T-cell (primary cell): Measurements from ENCODE around the gene CSNK1A1. TPM values are rescaled to one million over a fixed set of nuclear protein-coding genes. Genes with fewer than 3 reads are reported as not detected.
"Not testable (repeated sequence)": the region's sequence is repeated elsewhere in the genome, so short reads cannot be mapped to it uniquely, and the experiment has no call there.

Experiments used
- ATAC-seq, 4 experiments: fragments of 200-7000 bp in 3 of 4; fragments of 150-1000 bp in 1 of 4; cut with Tn5 transposase; replicated peaks in 1 of 4; 1 replicate in 3 of 4; 2 replicates in 1 of 4; pipeline ENCODE4 v1.10.0; 2021; ENCODE audit warnings: moderate library complexity in 3 of 4, mild to moderate bottlenecking in 2 of 4, moderate number of reproducible peaks in 1 of 4
- CTCF ChIA-PET, 2 donors: fragments of 300-600 bp; sonication (Branson Sonifier 250); formaldehyde crosslinking; loops; one replicate each; lab custom pipeline; 2022; ENCODE audit warnings: antibody characterized with exemption in 2 of 2; lab: Charles Lee
- POLR2A ChIA-PET, 2 donors: fragments of 300-600 bp; sonication (Branson Sonifier 250); formaldehyde crosslinking; loops; one replicate each; lab custom pipeline; 2022; ENCODE audit warnings: antibody characterized with exemption in 2 of 2; lab: Charles Lee
- DNase-seq, 35 experiments: peaks; one replicate each; pipeline versions ENCODE4 v3.0.0 to v3.0.0-alpha.2; 2013 to 2023
- H3K27ac ChIP-seq: one replicate; pipeline ENCODE4 v1.5.1; 2013; ENCODE audit warnings: low read length
- H3K27me3 ChIP-seq, 2 experiments: replicated peaks in 1 of 2; 1 replicate in 1 of 2; 2 replicates in 1 of 2; pipeline versions ENCODE4 v1.6.1 to v1.7.0; 2013; ENCODE audit warnings: low read length in 1 of 2, mixed read lengths in 1 of 2; ENCODE audit not compliant: control insufficient read depth in 2 of 2, insufficient read depth in 2 of 2; ENCODE audit errors: extremely low read depth in 1 of 2
- H3K36me3 ChIP-seq, 2 donors: 1 replicate in 1 of 2; 2 replicates in 1 of 2; pipeline versions ENCODE4 v1.6.1 to v1.7.0; 2013; ENCODE audit warnings: low read length in 1 of 2; ENCODE audit not compliant: control insufficient read depth in 2 of 2, insufficient read depth in 1 of 2; ENCODE audit errors: extremely low read depth in 1 of 2
- H3K4me1 ChIP-seq, 2 experiments: 1 replicate in 1 of 2; 2 replicates in 1 of 2; pipeline versions ENCODE4 v1.6.1 to v1.7.0; 2013; ENCODE audit warnings: low read length in 2 of 2, mixed read lengths in 1 of 2; ENCODE audit not compliant: insufficient read depth in 2 of 2, control insufficient read depth in 1 of 2; ENCODE audit errors: extremely low read depth in 1 of 2
- H3K4me3 ChIP-seq, 2 donors: 1 replicate in 1 of 2; 2 replicates in 1 of 2; pipeline versions ENCODE4 v1.5.1 to v1.7.0; 2013; ENCODE audit warnings: mild to moderate bottlenecking in 2 of 2, low read length in 1 of 2, moderate library complexity in 1 of 2; ENCODE audit not compliant: control insufficient read depth in 1 of 2; ENCODE audit errors: extremely low read depth in 1 of 2
- H3K9me3 ChIP-seq: 2 replicates; pipeline ENCODE4 v1.7.0; 2013
- H3K27ac Mint-ChIP-seq, 2 donors: one replicate each; pipeline ENCODE4 v1.8.0; 2020 to 2021; ENCODE audit warnings: mild to moderate bottlenecking in 2 of 2, mixed read lengths in 2 of 2
- H3K27me3 Mint-ChIP-seq, 2 donors: one replicate each; pipeline ENCODE4 v1.8.0; 2021 to 2022; ENCODE audit warnings: mixed read lengths in 2 of 2
- H3K36me3 Mint-ChIP-seq: one replicate; pipeline ENCODE4 v1.8.0; 2021; ENCODE audit warnings: mixed read lengths
- H3K4me1 Mint-ChIP-seq, 3 donors: one replicate each; pipeline ENCODE4 v1.8.0; 2020 to 2022; ENCODE audit warnings: mixed read lengths in 3 of 3, mild to moderate bottlenecking in 1 of 3
- H3K4me3 Mint-ChIP-seq, 3 donors: one replicate each; pipeline ENCODE4 v1.8.0; 2020 to 2022; ENCODE audit warnings: mild to moderate bottlenecking in 3 of 3, mixed read lengths in 3 of 3, moderate library complexity in 3 of 3
- H3K9me3 Mint-ChIP-seq, 3 donors: one replicate each; pipeline ENCODE4 v1.8.0; 2020 to 2022; ENCODE audit warnings: mixed read lengths in 3 of 3
- WGBS: methylation state at CpG from one replicate; pipeline ENCODE4 v1.1.5; 2013; ENCODE audit warnings: missing lambda C conversion rate; ENCODE audit not compliant: insufficient coverage; 5-methylcytosine and 5-hydroxymethylcytosine counted together
- total RNA-seq, 35 experiments: library from RNA in 6 of 35; stranded (reverse) in 6 of 35; fragments of 120-200 nt in 1 of 35; gene quantifications; one replicate each; pipeline versions ENCODE4 v1.2.1 to v1.2.4 and lab custom pipeline; 2013 to 2026

CSNK1A1 gene
- total RNA-seq, 5 donors from 2014 or later (not counting 1 experiment from before 2014, with no cell fraction given) = 161 to 193 (median 178) TPM

DNA sequence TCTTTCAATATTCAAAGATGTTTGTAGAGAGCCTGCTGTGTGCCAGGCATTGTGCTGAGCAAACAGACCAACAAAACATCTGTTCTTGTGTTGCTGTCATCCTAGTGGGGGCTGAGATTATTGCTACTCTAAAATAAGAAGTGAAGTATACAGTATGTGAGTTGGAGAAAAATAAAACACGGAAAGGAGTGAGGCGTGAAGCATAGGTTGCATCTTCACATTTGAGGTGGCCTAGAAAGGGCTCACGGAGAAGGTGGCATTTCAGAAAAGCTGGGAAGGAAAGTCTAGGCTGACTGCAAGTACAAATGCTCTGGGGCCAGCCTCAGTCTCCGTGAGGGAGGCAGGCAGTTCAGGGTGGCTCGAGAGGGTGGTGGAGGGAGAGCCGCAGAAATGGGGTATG lies 80.3 kb downstream of the CSNK1A1 start:
- WGBS = 81% methylated on average over 5 of the region's 6 CpGs
- Histone ChIP-seq H3K9me3 (no peaks in the 10 kb centered on the region), H3K4me3 (no peak overlapping the region), H3K4me1 (no peaks in the 10 kb centered on the region), H3K36me3 (no peaks in the 10 kb centered on the region), H3K27me3 (peaks cover 0 to 37% of the 10 kb centered on the region in 2 experiments), H3K27ac (no peak overlapping the region)
- H3K36me3 Mint-ChIP-seq = no peaks in the 10 kb centered on the region
- ATAC-seq = no peak
- H3K9me3 Mint-ChIP-seq = no peaks in the 10 kb centered on the region
- POLR2A ChIA-PET = no interaction called here
- no peak overlapping the region for H3K27ac Mint-ChIP-seq
- H3K27me3 Mint-ChIP-seq = peaks cover 8 to 13% of the 10 kb centered on the region in 2 donors
- no peak for DNase-seq
- CTCF ChIA-PET = no interaction called here
- H3K4me3 Mint-ChIP-seq = no peak overlapping the region
- no peaks in the 10 kb centered on the region for H3K4me1 Mint-ChIP-seq

DNA sequence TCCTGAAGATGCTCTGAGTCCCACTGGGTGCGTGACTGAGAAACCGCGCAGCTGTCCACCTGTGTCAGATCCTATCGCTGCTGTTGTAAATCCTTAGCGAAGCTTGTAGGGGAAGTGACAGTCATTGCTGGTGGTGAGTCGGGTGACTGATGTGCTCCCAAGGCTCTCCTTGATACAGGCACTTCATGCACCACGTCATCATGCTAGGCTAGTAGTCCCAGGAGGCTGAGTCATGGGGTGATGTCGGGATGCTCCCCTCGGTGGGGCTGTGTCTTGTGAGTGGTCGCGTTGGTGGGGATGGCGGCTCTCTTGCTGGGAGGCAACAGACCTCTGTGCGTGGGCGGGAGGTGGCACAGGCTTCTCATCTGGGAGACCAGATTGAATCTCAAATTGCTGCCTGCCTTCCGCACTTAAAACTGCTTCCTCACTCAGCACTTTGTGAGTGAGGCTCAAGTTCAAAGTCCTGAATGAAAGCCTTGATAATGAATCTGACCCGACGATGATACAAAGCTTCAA lies 84.7 kb downstream of the CSNK1A1 start:
- no peak for DNase-seq
- H3K27me3 Mint-ChIP-seq = peaks cover 8 to 13% of the 10 kb centered on the region in 2 donors
- Histone ChIP-seq H3K27ac (no peak overlapping the region), H3K36me3 (no peaks in the 10 kb centered on the region), H3K9me3 (no peaks in the 10 kb centered on the region), H3K27me3 (peaks cover 0 to 36% of the 10 kb centered on the region in 2 experiments), H3K4me3 (no peak overlapping the region), H3K4me1 (no peaks in the 10 kb centered on the region)
- ATAC-seq = no peak
- no peaks in the 10 kb centered on the region for H3K4me1 Mint-ChIP-seq
- H3K27ac Mint-ChIP-seq = no peak overlapping the region
- WGBS = 69% methylated on average over 17 of the region's 17 CpGs
- no peaks in the 10 kb centered on the region for H3K36me3 Mint-ChIP-seq
- ChIA-PET CTCF (interaction anchor here (0.5 to 0.6 kb wide), 2 partner anchors 81 to 526 kb away, joined by 3 to 5 read pairs; no protein-coding TSS in a partner anchor), POLR2A (no interaction called here)
- H3K9me3 Mint-ChIP-seq = no peaks in the 10 kb centered on the region
- H3K4me3 Mint-ChIP-seq = no peak overlapping the region

DNA sequence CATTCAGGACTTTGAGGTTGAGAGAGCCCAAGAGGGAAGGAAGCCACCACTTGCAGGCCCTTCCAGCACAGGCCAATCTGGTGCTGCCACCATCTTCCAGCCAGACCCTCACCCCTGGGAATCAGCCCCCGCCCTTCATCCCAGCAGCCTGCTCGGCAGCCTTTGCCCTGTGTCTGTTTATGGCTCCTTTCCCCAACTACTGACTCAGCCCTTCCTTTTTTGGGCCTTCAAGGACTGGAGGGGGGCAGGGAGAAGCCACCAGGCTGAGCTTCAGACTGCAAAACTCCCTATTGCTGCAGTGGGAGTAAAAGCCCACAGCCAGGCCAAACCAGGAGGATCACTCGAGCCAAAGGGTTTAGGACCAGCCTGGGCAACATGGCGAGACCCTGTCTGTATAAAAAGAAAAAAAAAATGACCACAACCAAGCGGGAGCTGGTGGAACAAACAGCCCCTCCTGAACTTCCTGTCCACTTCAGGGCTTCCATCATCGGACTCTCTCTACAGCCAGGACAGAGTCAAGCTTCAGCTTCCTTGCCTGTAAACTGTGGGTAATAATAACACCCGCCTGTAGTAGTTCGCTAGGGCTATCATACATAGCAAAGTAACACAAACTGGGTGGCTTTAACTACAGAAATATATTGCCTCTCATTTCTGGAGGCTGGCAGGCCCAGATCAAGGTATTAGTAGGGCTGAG lies 86.3 kb downstream of the CSNK1A1 start:
- Mint-ChIP-seq H3K9me3 (no peaks in the 10 kb centered on the region), H3K27ac (no peak overlapping the region), H3K4me3 (no peak overlapping the region), H3K4me1 (no peaks in the 10 kb centered on the region), H3K36me3 (no peaks in the 10 kb centered on the region), H3K27me3 (peaks cover 3 to 7% of the 10 kb centered on the region in 2 donors)
- Histone ChIP-seq H3K4me1 (no peaks in the 10 kb centered on the region), H3K27me3 (peaks cover 0 to 30% of the 10 kb centered on the region in 2 experiments), H3K27ac (no peak overlapping the region), H3K4me3 (no peak overlapping the region), H3K36me3 (no peaks in the 10 kb centered on the region), H3K9me3 (no peaks in the 10 kb centered on the region)
- 56% methylated on average over 2 of the region's 8 CpGs for WGBS
- ChIA-PET CTCF (interaction anchor here in 1 of 2 donors (0.7 kb wide), 1 partner anchor 1345 kb away, joined by 3 read pairs; no protein-coding TSS in a partner anchor), POLR2A (no interaction called here)
- ATAC-seq (no peak), DNase-seq (no peak)

DNA sequence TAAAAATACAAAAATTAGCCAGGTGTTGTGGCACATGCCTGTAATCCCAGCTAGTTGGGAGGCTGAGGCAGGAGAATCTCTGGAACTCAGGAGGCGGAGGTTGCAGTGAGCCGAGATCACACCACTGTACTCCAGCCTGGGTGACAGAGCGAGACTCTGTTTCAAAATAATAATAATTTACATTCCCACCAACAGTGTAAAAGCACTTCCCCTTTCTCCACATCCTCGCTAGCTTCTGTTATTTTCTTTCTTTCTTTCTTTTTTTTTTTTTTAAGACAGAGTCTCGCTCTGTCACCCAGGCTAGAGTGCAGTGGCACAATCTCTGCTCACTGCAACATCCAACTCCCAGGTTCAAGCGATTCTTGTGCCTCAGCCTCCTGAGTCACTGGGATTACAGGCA lies 89.3 kb downstream of the CSNK1A1 start:
- H3K9me3 ChIP-seq, H3K4me3 Mint-ChIP-seq, H3K36me3 Mint-ChIP-seq, H3K4me1 Mint-ChIP-seq, H3K36me3 ChIP-seq, H3K4me1 ChIP-seq, DNase-seq, H3K4me3 ChIP-seq, CTCF ChIA-PET, H3K9me3 Mint-ChIP-seq, POLR2A ChIA-PET, H3K27ac ChIP-seq, ATAC-seq, H3K27ac Mint-ChIP-seq, H3K27me3 Mint-ChIP-seq: not testable (repeated sequence)
- peaks cover 0 to 16% of the 10 kb centered on the region in 2 experiments for H3K27me3 ChIP-seq
- WGBS = 63% methylated on average over 1 of the region's 6 CpGs

DNA sequence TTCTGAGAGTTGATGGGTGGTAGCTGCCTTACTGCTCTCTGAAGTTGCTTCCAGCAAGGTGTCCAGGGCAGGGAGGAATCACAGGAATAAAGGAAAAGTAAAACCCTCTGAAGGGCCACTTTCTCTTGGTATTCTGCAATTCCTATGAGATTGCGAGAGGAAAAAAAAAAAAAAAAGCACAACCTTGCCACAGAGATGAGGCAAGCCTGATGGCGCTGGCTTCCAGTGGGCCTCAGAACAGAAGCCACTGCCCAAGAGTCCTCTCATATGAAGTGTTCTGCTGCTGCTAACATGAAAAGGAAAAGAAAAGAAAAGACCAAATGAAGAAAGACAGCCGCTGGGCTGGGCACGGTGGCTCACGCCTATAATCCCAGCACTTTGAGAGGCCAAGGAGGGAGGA lies 91.3 kb downstream of the CSNK1A1 start:
- Histone ChIP-seq H3K4me1 (no peaks in the 10 kb centered on the region), H3K36me3 (no peaks in the 10 kb centered on the region), H3K27ac (no peak overlapping the region), H3K4me3 (no peak overlapping the region), H3K9me3 (no peaks in the 10 kb centered on the region), H3K27me3 (peaks cover 0 to 7% of the 10 kb centered on the region in 2 experiments)
- POLR2A ChIA-PET = no interaction called here
- no peaks in the 10 kb centered on the region for H3K9me3 Mint-ChIP-seq
- WGBS = 67% methylated on average over 1 of the region's 5 CpGs
- DNase-seq (no peak), ATAC-seq (no peak)
- H3K4me1 Mint-ChIP-seq = peaks cover 0 to 7% (median 0%) of the 10 kb centered on the region in 3 donors
- H3K36me3 Mint-ChIP-seq = no peaks in the 10 kb centered on the region
- no peak overlapping the region for H3K27ac Mint-ChIP-seq
- no peak overlapping the region for H3K4me3 Mint-ChIP-seq
- no peaks in the 10 kb centered on the region for H3K27me3 Mint-ChIP-seq
- CTCF ChIA-PET = interaction anchor here in 1 of 2 donors (0.7 kb wide), 1 partner anchor 34 kb away, joined by 7 read pairs; no protein-coding TSS in a partner anchor

DNA sequence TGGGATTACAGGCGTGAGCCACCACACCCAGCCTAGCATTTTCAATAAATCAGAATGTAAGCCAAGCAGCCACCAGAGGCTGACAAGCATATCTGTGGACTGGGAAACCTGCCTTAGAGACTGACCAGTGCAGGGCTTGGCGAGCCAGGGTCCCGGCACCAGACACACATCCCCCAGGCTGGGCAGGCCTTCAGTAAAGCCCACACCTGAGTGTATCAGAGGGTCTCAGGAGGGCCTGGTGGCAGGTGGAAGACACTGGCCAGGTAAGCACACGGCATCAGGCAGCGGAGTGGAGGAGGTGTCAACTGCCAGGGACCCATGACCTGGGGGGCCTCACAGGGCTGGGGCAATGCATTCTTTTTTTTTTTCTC lies 93.9 kb downstream of the CSNK1A1 start:
- CTCF ChIA-PET = interaction anchor here in 1 of 2 donors (0.6 kb wide), 1 partner anchor 122 kb away, joined by 3 read pairs; no protein-coding TSS in a partner anchor
- Histone ChIP-seq H3K9me3 (no peaks in the 10 kb centered on the region), H3K4me1 (no peaks in the 10 kb centered on the region), H3K27me3 (no peaks in the 10 kb centered on the region), H3K27ac (no peak overlapping the region), H3K36me3 (no peaks in the 10 kb centered on the region), H3K4me3 (no peak overlapping the region)
- ATAC-seq = no peak
- no peaks in the 10 kb centered on the region for H3K9me3 Mint-ChIP-seq
- H3K4me1 Mint-ChIP-seq = peaks cover 0 to 7% (median 0%) of the 10 kb centered on the region in 3 donors
- DNase-seq = no peak
- 92% methylated on average over 5 of the region's 5 CpGs for WGBS
- no peaks in the 10 kb centered on the region for H3K27me3 Mint-ChIP-seq
- no peaks in the 10 kb centered on the region for H3K36me3 Mint-ChIP-seq
- no peak overlapping the region for H3K27ac Mint-ChIP-seq
- POLR2A ChIA-PET = no interaction called here
- H3K4me3 Mint-ChIP-seq = no peak overlapping the region
